22Rv1 (cell line): ENCODE data around the gene HNRNPA1.

ENCODE experiments used
- CTCF ChIP-seq: fragments of 450-650 bp; IDR thresholded peaks from 2 replicates; pipeline ENCODE4 v1.5.1; 2017; ENCODE audit warnings: mild to moderate bottlenecking
- ZFX ChIP-seq: fragments of 450-650 bp; IDR thresholded peaks from 2 replicates; pipeline ENCODE4 v1.6.1; 2017; ENCODE audit warnings: antibody characterized with exemption, borderline replicate concordance

DNA sequence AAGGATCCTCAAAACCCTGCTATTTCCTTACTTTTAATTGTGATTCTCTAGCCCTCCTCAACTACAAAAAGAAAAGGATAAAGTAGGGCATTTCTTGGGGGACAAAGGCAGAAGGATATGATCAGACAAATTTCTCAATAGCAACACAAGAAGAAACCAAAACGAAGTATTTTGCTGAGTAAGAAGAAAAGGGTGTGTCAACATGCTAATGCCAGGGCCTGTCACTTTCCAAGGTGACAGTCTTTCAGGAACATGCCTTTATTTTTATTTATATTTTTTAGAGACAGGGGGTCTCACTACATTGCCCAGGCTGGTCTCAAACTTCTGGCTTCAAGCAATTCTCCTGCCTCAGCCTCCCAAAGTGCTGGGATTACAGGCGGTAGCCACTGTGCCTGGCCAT is 40.4 kb upstream of the HNRNPA1 start:
- TF ChIP-seq CTCF = no peak
- TF ChIP-seq ZFX = no peak
